ENCODE results near the gene KLF6. TPM values are rescaled to one million over a fixed set of nuclear protein-coding genes. Genes with fewer than 3 reads are reported as not detected.

Gene KLF6
- total RNA-seq, 1 experiment from 2014 or later: 94.5 TPM

GRCh38 chr10:3782451-3783315 lies 2.3 kb downstream of the KLF6 start:
- intact Hi-C loops (cut with micrococcal nuclease): loop anchor here (2.0 to 10.0 kb wide), 4 partner anchors 500 to 988 kb away; no protein-coding TSS in a partner anchor
- BruUV-seq (replicated peaks): no TSS peak
- CTCF ChIA-PET: no interaction called here
- ATAC-seq: peak; percentile 7
- Histone ChIP-seq H3F3A (ENCODE audit: low read length, unreplicated experiment) (peaks cover 3% of the 10 kb centered on the region), H3K79me2 (ENCODE audit: low read length) (peaks cover 78% of the 10 kb centered on the region), H3K4me1 (ENCODE audit: insufficient read depth, low read length) (peaks cover 50% of the 10 kb centered on the region), H3K9me2 (replicated peaks; ENCODE audit: low read length) (no peaks in the 10 kb centered on the region), H3K36me3 (ENCODE audit: low read depth, low read length) (peaks cover 66% of the 10 kb centered on the region), H3K4me3 (ENCODE audit: low read length) (peak overlapping the region; percentile 96), H2AFZ (ENCODE audit: low read length) (no peak overlapping the region), H4K20me1 (ENCODE audit: low read length) (peaks cover 62% of the 10 kb centered on the region), H3K9ac (ENCODE audit: low read length) (peak overlapping the region; percentile 100), H3K27me3 (ENCODE audit: low read length) (no peaks in the 10 kb centered on the region), H3K4me2 (ENCODE audit: low read length) (peak overlapping the region; percentile 88), H3K27ac (ENCODE audit: low read length) (peak overlapping the region; percentile 98), H3K9me3 (ENCODE audit: low read length) (no peaks in the 10 kb centered on the region)
- TF ChIP-seq CTCF (conservative IDR thresholded peaks at IDR 0.05; ENCODE audit: low read depth, low read length): no peak
- no peak for TF ChIP-seq EZH2 (IDR thresholded peaks at IDR 0.05; ENCODE audit: low read length, unreplicated experiment)
- no peak for TF ChIP-seq EZH2phosphoT487 (IDR thresholded peaks at IDR 0.05; ENCODE audit: borderline replicate concordance, low read length)
- POLR2A ChIA-PET (ENCODE audit: unreplicated experiment): interaction anchor here (0.5 to 0.7 kb wide), 8 partner anchors 20 to 909 kb away, joined by 3 to 13 read pairs (median 4); no protein-coding TSS in a partner anchor
- DNase-seq: peak; percentile 77

- H3K4me2 ChIP-seq (ENCODE audit: low read length): peak overlapping the region; percentile 88
- H3K4me3 ChIP-seq (ENCODE audit: low read length): peak overlapping the region; percentile 96
- no peak overlapping the region for H2AFZ ChIP-seq (ENCODE audit: low read length)
- H3K79me2 ChIP-seq (ENCODE audit: low read length): peaks cover 78% of the 10 kb centered on the region
- H3K36me3 ChIP-seq (ENCODE audit: low read depth, low read length): peaks cover 70% of the 10 kb centered on the region
- H3F3A ChIP-seq (ENCODE audit: low read length, unreplicated experiment): peaks cover 3% of the 10 kb centered on the region
- no peaks in the 10 kb centered on the region for H3K9me2 ChIP-seq (replicated peaks; ENCODE audit: low read length)
- H3K27me3 ChIP-seq (ENCODE audit: low read length): no peaks in the 10 kb centered on the region
- peak overlapping the region; percentile 98 for H3K27ac ChIP-seq (ENCODE audit: low read length)
- no peak for DNase-seq
- no peak for ATAC-seq
- H3K4me1 ChIP-seq (ENCODE audit: insufficient read depth, low read length): peaks cover 54% of the 10 kb centered on the region
- TF ChIP-seq EZH2 (IDR thresholded peaks at IDR 0.05; ENCODE audit: low read length, unreplicated experiment) (no peak), CTCF (conservative IDR thresholded peaks at IDR 0.05; ENCODE audit: low read depth, low read length) (no peak), EZH2phosphoT487 (IDR thresholded peaks at IDR 0.05; ENCODE audit: borderline replicate concordance, low read length) (no peak)
- H4K20me1 ChIP-seq (ENCODE audit: low read length): peaks cover 62% of the 10 kb centered on the region
- CTCF ChIA-PET: no interaction called here
- no peaks in the 10 kb centered on the region for H3K9me3 ChIP-seq (ENCODE audit: low read length)
- intact Hi-C loops (cut with micrococcal nuclease): loop anchor here (2.0 to 10.0 kb wide), 4 partner anchors 500 to 989 kb away; no protein-coding TSS in a partner anchor
- BruUV-seq (replicated peaks): no TSS peak
- POLR2A ChIA-PET (ENCODE audit: unreplicated experiment): interaction anchor here (0.5 to 1.0 kb wide), 5 partner anchors 20 to 908 kb away, joined by 3 to 13 read pairs (median 4); no protein-coding TSS in a partner anchor
- peak overlapping the region; percentile 100 for H3K9ac ChIP-seq (ENCODE audit: low read length)
Observed at GRCh38 chr10:3782146-3782450, 2.9 kb downstream of the KLF6 start.

Measured in PC-3 (cell line).